Measurements from ENCODE around the gene AKAP5. TPM values are rescaled to one million over a fixed set of nuclear protein-coding genes. Genes with fewer than 3 reads are reported as not detected.

Gene AKAP5
- total RNA-seq, 2 experiments from 2014 or later: 0.88 TPM

- H3K27ac Mint-ChIP-seq: no peak overlapping the region
- H3K36me3 Mint-ChIP-seq (ENCODE audit: low read depth): peaks cover 60% of the 10 kb centered on the region
- CTCF ChIA-PET: interaction anchor here (0.6 to 1.2 kb wide), 3 partner anchors 10 to 483 kb away, joined by 3 to 4 read pairs (median 3); no protein-coding TSS in a partner anchor
- no peaks in the 10 kb centered on the region for H3K9me3 Mint-ChIP-seq
- POLR2A ChIA-PET: interaction anchor here (1.1 to 5.9 kb wide), 2 partner anchors 9 to 15 kb away, joined by 3 to 49 read pairs; partner anchors contain the start of genes ZBTB1 and ZBTB25
- no peak for DNase-seq
- no peaks in the 10 kb centered on the region for H3K27me3 Mint-ChIP-seq
- no peak overlapping the region for H3K4me3 Mint-ChIP-seq
- H3K4me1 Mint-ChIP-seq: peaks cover 12% of the 10 kb centered on the region
Measured at GRCh38 chr14:64488590-64489099, 23.3 kb downstream of the AKAP5 start.

- ChIA-PET CTCF (interaction anchor here (0.7 to 2.3 kb wide), 6 partner anchors 9 to 145 kb away, joined by 3 to 11 read pairs (median 4); no protein-coding TSS in a partner anchor), POLR2A (interaction anchor here (1.6 to 5.9 kb wide), 2 partner anchors 12 to 104 kb away, joined by 3 to 49 read pairs; partner anchors contain the start of genes MTHFD1, ZBTB1 and ZBTB25)
- H3K4me3 Mint-ChIP-seq: no peak overlapping the region
- peaks cover 19% of the 10 kb centered on the region for H3K4me1 Mint-ChIP-seq
- peaks cover 59% of the 10 kb centered on the region for H3K36me3 Mint-ChIP-seq (ENCODE audit: low read depth)
- H3K27ac Mint-ChIP-seq: no peak overlapping the region
- no peaks in the 10 kb centered on the region for H3K9me3 Mint-ChIP-seq
- H3K27me3 Mint-ChIP-seq: no peaks in the 10 kb centered on the region
- no peak for DNase-seq
Measured at GRCh38 chr14:64491637-64492036, 26.3 kb downstream of the AKAP5 start.

GRCh38 chr14:64493455-64493854, 28.2 kb downstream of the AKAP5 start:
- Mint-ChIP-seq H3K4me3 (no peak overlapping the region), H3K9me3 (no peaks in the 10 kb centered on the region), H3K4me1 (peaks cover 29% of the 10 kb centered on the region), H3K27ac (no peak overlapping the region), H3K27me3 (no peaks in the 10 kb centered on the region), H3K36me3 (ENCODE audit: low read depth) (peaks cover 55% of the 10 kb centered on the region)
- ChIA-PET POLR2A (no interaction called here), CTCF (interaction anchor here (0.8 to 3.0 kb wide), 3 partner anchors 9 to 15 kb away, joined by 3 to 11 read pairs (median 3); no protein-coding TSS in a partner anchor)
- DNase-seq: no peak

- no peaks in the 10 kb centered on the region for H3K27me3 Mint-ChIP-seq
- H3K4me1 Mint-ChIP-seq: peaks cover 40% of the 10 kb centered on the region
- CTCF ChIA-PET: interaction anchor here (1.2 to 3.7 kb wide), 4 partner anchors 9 to 65 kb away, joined by 4 to 15 read pairs (median 9); no protein-coding TSS in a partner anchor
- no peak overlapping the region for H3K4me3 Mint-ChIP-seq
- H3K27ac Mint-ChIP-seq: no peak overlapping the region
- POLR2A ChIA-PET: interaction anchor here (0.7 to 2.9 kb wide), 7 partner anchors 7 to 107 kb away, joined by 3 to 18 read pairs (median 3); partner anchors contain the start of genes HSPA2, MTHFD1 and ZBTB1
- DNase-seq: no peak
- H3K36me3 Mint-ChIP-seq (ENCODE audit: low read depth): peaks cover 64% of the 10 kb centered on the region
- H3K9me3 Mint-ChIP-seq: no peaks in the 10 kb centered on the region
Measured at GRCh38 chr14:64495252-64495651, 30.0 kb downstream of the AKAP5 start.

GRCh38 chr14:64496764-64497163, 31.5 kb downstream of the AKAP5 start:
- Mint-ChIP-seq H3K36me3 (ENCODE audit: low read depth) (peaks cover 53% of the 10 kb centered on the region), H3K9me3 (no peaks in the 10 kb centered on the region), H3K27me3 (no peaks in the 10 kb centered on the region), H3K4me1 (peaks cover 50% of the 10 kb centered on the region), H3K4me3 (no peak overlapping the region), H3K27ac (no peak overlapping the region)
- DNase-seq: no peak
- POLR2A ChIA-PET: interaction anchor here (0.8 to 2.9 kb wide), 4 partner anchors 9 to 109 kb away, joined by 3 to 18 read pairs (median 4); partner anchors contain the start of genes MTHFD1 and ZBTB1
- CTCF ChIA-PET: interaction anchor here (0.6 to 3.7 kb wide), 7 partner anchors 9 to 140 kb away, joined by 4 to 15 read pairs (median 7); no protein-coding TSS in a partner anchor

- peaks cover 47% of the 10 kb centered on the region for H3K36me3 Mint-ChIP-seq (ENCODE audit: low read depth)
Measured at GRCh38 chr14:64500088-64500487, 34.8 kb downstream of the AKAP5 start.

GRCh38 chr14:64501411-64502171, 36.3 kb downstream of the AKAP5 start:
- H3K4me3 Mint-ChIP-seq: peak overlapping the region; percentile 94
- peak; percentile 18 for DNase-seq
- CTCF ChIA-PET: interaction anchor here (0.9 to 2.5 kb wide), 6 partner anchors 9 to 163 kb away, joined by 3 to 21 read pairs (median 8); partner anchors contain the start of gene HSPA2
- peak overlapping the region; percentile 99 for H3K27ac Mint-ChIP-seq
- H3K27me3 Mint-ChIP-seq: no peaks in the 10 kb centered on the region
- H3K4me1 Mint-ChIP-seq: peaks cover 42% of the 10 kb centered on the region
- peaks cover 54% of the 10 kb centered on the region for H3K36me3 Mint-ChIP-seq (ENCODE audit: low read depth)
- POLR2A ChIA-PET: interaction anchor here (0.8 to 6.5 kb wide), 16 partner anchors 10 to 163 kb away, joined by 3 to 75 read pairs (median 7); partner anchors contain the start of genes AKAP5, HSPA2 and MTHFD1
- H3K9me3 Mint-ChIP-seq: no peaks in the 10 kb centered on the region

More at GRCh38 chr14:64500088-64500487, 34.8 kb downstream of the AKAP5 start:
- Mint-ChIP-seq H3K9me3 (no peaks in the 10 kb centered on the region), H3K4me3 (peak overlapping the region; percentile 57), H3K27me3 (no peaks in the 10 kb centered on the region), H3K27ac (peak overlapping the region; percentile 99), H3K4me1 (peaks cover 44% of the 10 kb centered on the region)
- ChIA-PET CTCF (interaction anchor here (2.5 kb wide), 1 partner anchor 11 kb away, joined by 21 read pairs; no protein-coding TSS in a partner anchor), POLR2A (interaction anchor here (1.4 to 6.5 kb wide), 4 partner anchors 11 to 112 kb away, joined by 3 to 75 read pairs (median 28); partner anchors contain the start of genes AKAP5 and MTHFD1)
- no peak for DNase-seq

GRCh38 chr14:64502456-64502855, 37.2 kb downstream of the AKAP5 start:
- Mint-ChIP-seq H3K4me3 (peak overlapping the region; percentile 94), H3K27me3 (no peaks in the 10 kb centered on the region), H3K9me3 (no peaks in the 10 kb centered on the region), H3K27ac (peak overlapping the region; percentile 99), H3K36me3 (ENCODE audit: low read depth) (peaks cover 55% of the 10 kb centered on the region), H3K4me1 (peaks cover 43% of the 10 kb centered on the region)
- ChIA-PET CTCF (interaction anchor here (1.0 to 2.5 kb wide), 6 partner anchors 8 to 164 kb away, joined by 3 to 21 read pairs (median 8); partner anchors contain the start of gene HSPA2), POLR2A (interaction anchor here (0.7 to 6.5 kb wide), 22 partner anchors 8 to 638 kb away, joined by 3 to 75 read pairs (median 4); partner anchors contain the start of genes AKAP5, HSPA2 and MTHFD1)
- peak; percentile 35 for DNase-seq

- ChIA-PET POLR2A (interaction anchor here (0.7 to 6.5 kb wide), 25 partner anchors 8 to 639 kb away, joined by 3 to 75 read pairs (median 4); partner anchors contain the start of genes AKAP5, CHURC1, HSPA2 and MTHFD1), CTCF (interaction anchor here (1.0 to 2.5 kb wide), 5 partner anchors 8 to 134 kb away, joined by 3 to 21 read pairs (median 8); partner anchors contain the start of gene HSPA2)
- Mint-ChIP-seq H3K27ac (peak overlapping the region; percentile 99), H3K9me3 (no peaks in the 10 kb centered on the region), H3K4me3 (peak overlapping the region; percentile 94), H3K36me3 (ENCODE audit: low read depth) (peaks cover 57% of the 10 kb centered on the region), H3K27me3 (no peaks in the 10 kb centered on the region), H3K4me1 (peaks cover 44% of the 10 kb centered on the region)
- peak; percentile 29 for DNase-seq
Measured at GRCh38 chr14:64502887-64503433, 37.7 kb downstream of the AKAP5 start.

- DNase-seq: peak; percentile 97
- ChIA-PET POLR2A (interaction anchor here (0.7 to 6.5 kb wide), 34 partner anchors 8 to 650 kb away, joined by 3 to 75 read pairs (median 5); partner anchors contain the start of genes AKAP5, CHURC1, HSPA2 and MTHFD1), CTCF (interaction anchor here (1.3 to 2.3 kb wide), 3 partner anchors 25 to 114 kb away, joined by 3 to 10 read pairs (median 8); partner anchors contain the start of gene HSPA2)
- H3K4me1 Mint-ChIP-seq: peaks cover 48% of the 10 kb centered on the region
- H3K27me3 Mint-ChIP-seq: no peaks in the 10 kb centered on the region
- H3K36me3 Mint-ChIP-seq (ENCODE audit: low read depth): peaks cover 55% of the 10 kb centered on the region
- H3K4me3 Mint-ChIP-seq: peak within 1 kb of the TSS; percentile 94
- H3K27ac Mint-ChIP-seq: peak within 1 kb of the TSS; percentile 100
- no peaks in the 10 kb centered on the region for H3K9me3 Mint-ChIP-seq
Measured at GRCh38 chr14:64503434-64504309, 38.4 kb downstream of the AKAP5 start, which contains the start of gene ZBTB25. ZBTB25 (minus strand) TSS chr14:64503838; CDS start chr14:64490533, 13,305 bp downstream.

- ChIA-PET CTCF (interaction anchor here (0.6 kb wide), 1 partner anchor 19 kb away, joined by 3 read pairs; no protein-coding TSS in a partner anchor), POLR2A (interaction anchor here (0.6 to 6.5 kb wide), 28 partner anchors 9 to 650 kb away, joined by 3 to 75 read pairs (median 4); partner anchors contain the start of genes AKAP5, CHURC1, HSPA2 and MTHFD1)
- Mint-ChIP-seq H3K9me3 (no peaks in the 10 kb centered on the region), H3K27ac (peak within 1 kb of the TSS; percentile 100), H3K36me3 (ENCODE audit: low read depth) (peaks cover 51% of the 10 kb centered on the region), H3K4me3 (peak within 1 kb of the TSS; percentile 94), H3K27me3 (no peaks in the 10 kb centered on the region), H3K4me1 (peaks cover 52% of the 10 kb centered on the region)
- peak; percentile 87 for DNase-seq
Measured at GRCh38 chr14:64504310-64504896, 39.1 kb downstream of the AKAP5 start, which contains the start of gene ZBTB1. ZBTB1 (plus strand) TSS chr14:64504770; CDS start chr14:64521505, 16,735 bp downstream.
